Ishikawa (cell line): ENCODE data around the gene FNDC1.

Experiments used
- REST ChIP-seq: IDR thresholded peaks from 2 replicates; pipeline ENCODE4 v1.6.1; 2012; ENCODE audit warnings: low read depth, mild to moderate bottlenecking
- TAF1 ChIP-seq: IDR thresholded peaks from 2 replicates; pipeline ENCODE4 v1.6.1; 2012; ENCODE audit warnings: low read depth, mild to moderate bottlenecking
- YY1 ChIP-seq: IDR thresholded peaks from 2 replicates; pipeline ENCODE4 v1.6.1; 2012; ENCODE audit warnings: low read depth
- TF ChIP-seq, protein P1 (sequence below): IDR thresholded peaks from 2 replicates; pipeline ENCODE4 v1.6.1; 2012

DNA sequence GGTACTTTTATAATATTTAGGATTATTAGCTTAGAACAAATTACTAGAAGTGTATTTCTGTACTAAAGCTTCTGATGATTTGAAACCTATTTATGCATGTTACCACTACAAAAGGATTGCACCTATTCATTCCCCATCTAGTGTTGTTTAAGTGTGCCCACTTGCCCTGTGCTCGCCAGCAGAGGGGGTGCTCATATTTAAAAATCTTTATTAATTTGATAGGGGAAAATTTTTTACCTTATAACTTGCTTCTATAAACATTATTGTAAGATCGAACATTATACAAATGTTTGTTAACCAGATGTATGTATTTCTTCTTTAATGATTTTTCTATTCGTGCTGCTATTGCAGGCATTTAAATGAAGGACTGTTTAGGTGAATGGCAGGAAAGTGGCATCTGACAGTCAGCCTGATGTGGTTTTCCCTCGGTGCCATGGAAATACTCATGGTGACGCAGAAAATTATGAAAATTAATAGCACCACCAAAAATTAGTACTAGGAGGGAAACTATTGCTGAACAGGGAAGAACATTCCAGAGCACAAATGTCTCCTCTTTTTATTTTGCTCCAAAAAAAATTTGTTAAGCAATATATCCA lies 44.1 kb upstream of the FNDC1 start:
- TF ChIP-seq, protein P1, sequence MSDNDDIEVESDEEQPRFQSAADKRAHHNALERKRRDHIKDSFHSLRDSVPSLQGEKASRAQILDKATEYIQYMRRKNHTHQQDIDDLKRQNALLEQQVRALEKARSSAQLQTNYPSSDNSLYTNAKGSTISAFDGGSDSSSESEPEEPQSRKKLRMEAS, result no peak
- no peak for TF ChIP-seq TAF1
- TF ChIP-seq REST, result no peak
- no peak for TF ChIP-seq YY1
